GDM1 (cell line): ENCODE results near the gene KHK.

Source experiments
- DNase-seq: peaks from one replicate; lab custom pipeline; 2025; lab: John Stamatoyannopoulos, UW

Gene KHK

DNA sequence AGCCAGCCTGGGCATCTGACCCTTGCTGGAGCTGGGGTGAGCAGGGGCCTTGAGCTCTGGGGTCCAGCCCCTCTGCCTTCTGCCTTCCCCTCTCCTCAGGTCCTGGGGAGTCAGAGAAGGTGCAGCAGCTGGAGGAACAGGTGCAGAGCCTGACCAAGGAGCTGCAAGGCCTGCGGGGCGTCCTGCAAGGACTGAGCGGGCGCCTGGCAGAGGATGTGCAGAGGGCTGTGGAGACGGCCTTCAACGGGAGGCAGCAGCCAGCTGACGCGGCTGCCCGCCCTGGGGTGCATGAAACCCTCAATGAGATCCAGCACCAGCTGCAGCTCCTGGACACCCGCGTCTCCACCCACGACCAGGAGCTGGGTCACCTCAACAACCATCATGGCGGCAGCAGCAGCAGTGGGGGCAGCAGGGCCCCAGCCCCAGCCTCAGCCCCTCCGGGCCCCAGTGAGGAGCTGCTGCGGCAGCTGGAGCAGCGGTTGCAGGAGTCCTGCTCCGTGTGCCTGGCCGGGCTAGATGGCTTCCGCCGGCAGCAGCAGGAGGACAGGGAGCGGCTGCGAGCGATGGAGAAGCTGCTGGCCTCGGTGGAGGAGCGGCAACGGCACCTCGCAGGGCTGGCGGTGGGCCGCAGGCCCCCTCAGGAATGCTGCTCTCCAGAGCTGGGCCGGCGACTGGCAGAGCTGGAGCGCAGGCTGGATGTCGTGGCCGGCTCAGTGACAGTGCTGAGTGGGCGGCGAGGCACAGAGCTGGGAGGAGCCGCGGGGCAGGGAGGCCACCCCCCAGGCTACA is 4.4 kb upstream of the KHK start:
- no peak for DNase-seq

DNA sequence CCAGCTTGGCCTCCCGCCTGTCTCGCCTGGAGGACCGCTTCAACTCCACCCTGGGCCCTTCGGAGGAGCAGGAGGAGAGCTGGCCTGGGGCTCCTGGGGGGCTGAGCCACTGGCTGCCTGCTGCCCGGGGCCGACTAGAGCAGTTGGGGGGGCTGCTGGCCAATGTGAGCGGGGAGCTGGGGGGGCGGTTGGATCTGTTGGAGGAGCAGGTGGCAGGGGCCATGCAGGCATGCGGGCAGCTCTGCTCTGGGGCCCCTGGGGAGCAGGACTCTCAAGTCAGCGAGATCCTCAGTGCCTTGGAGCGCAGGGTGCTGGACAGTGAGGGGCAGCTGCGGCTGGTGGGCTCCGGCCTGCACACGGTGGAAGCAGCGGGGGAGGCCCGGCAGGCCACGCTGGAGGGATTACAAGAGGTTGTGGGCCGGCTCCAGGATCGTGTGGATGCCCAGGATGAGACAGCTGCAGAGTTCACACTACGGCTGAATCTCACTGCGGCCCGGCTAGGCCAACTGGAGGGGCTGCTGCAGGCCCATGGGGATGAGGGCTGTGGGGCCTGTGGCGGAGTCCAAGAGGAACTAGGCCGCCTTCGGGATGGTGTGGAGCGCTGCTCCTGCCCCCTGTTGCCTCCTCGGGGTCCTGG is 3.7 kb upstream of the KHK start:
- no peak for DNase-seq

DNA sequence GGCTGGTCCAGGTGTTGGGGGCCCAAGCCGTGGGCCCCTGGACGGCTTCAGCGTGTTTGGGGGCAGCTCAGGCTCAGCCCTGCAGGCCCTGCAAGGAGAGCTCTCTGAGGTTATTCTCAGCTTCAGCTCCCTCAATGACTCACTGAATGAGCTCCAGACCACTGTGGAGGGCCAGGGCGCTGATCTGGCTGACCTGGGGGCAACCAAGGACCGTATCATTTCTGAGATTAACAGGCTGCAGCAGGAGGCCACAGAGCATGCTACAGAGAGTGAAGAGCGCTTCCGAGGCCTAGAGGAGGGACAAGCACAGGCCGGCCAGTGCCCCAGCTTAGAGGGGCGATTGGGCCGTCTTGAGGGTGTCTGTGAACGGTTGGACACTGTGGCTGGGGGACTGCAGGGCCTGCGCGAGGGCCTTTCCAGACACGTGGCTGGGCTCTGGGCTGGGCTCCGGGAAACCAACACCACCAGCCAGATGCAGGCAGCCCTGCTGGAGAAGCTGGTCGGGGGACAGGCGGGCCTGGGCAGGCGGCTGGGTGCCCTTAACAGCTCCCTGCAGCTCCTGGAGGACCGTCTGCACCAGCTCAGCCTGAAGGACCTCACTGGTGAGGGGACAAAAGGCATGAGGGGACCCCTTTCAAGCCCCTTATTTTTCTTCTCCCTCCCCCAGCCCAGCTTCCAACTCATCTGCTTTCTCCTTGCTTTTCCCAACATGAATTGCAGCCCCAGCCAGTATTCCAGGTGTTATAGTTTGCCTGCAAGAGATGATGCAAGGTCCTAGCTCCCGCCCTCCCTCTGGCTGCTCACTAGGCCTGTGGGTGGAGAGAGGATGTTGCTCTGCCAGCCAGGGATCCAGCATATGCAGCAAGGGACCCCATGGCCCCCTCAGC is 2.9 kb upstream of the KHK start:
- DNase-seq: no peak

DNA sequence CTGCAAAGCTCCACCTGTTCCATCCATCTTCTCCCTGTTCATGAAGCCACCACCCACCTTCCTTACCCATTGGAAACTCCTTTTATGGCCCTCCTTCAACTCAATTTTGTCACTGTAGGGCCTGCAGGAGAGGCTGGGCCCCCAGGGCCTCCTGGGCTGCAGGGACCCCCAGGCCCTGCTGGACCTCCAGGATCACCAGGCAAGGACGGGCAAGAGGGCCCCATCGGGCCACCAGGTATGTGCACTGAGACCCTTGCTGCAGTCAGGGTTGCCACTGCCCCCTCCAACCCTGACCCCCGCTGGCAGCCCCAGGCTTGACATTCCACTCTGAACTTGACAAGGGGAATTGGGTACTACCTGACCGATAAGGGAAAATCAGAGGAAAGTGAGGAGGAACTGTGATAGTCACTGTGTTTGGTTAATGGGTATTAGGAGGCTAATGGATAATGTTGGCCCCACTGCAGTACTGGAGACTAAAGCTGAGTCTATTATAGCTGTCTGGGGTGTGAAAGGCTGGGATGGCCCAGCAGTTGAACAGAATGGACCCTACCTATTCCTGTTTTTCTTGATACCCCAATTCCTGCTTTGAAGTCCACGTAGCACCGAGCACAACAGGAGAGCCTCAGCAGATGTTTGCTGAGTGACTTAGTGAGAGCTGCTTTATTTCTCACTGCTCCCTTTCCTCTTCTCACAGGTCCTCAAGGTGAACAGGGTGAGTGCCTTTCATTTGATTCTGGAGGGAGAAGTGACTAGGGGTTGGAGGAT is 2.1 kb upstream of the KHK start:
- no peak for DNase-seq

DNA sequence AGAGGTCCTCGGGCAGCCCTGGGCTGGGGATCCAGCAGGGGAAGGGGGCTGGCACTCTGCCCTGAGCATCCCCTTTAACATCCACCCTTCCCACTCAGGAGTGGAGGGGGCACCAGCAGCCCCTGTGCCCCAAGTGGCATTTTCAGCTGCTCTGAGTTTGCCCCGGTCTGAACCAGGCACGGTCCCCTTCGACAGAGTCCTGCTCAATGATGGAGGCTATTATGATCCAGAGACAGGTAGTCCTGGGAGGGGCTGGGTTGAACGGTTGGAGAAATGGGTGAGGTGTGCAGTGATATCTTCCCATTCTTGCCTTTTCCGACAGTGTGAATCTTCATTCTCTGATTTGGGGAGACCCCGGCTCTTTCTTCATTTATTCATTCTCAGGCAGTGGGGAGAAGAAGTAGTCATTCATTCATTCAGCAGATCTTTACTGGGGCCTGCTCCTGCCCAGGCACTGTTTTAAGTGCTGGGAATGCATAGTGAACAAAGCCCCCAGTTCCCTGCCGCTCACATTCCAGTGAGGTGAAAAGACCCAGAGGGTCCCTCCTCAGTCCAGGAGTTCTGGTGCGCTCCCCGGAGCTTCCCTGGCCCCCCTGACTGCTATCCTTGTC is 1.4 kb upstream of the KHK start:
- DNase-seq: no peak

DNA sequence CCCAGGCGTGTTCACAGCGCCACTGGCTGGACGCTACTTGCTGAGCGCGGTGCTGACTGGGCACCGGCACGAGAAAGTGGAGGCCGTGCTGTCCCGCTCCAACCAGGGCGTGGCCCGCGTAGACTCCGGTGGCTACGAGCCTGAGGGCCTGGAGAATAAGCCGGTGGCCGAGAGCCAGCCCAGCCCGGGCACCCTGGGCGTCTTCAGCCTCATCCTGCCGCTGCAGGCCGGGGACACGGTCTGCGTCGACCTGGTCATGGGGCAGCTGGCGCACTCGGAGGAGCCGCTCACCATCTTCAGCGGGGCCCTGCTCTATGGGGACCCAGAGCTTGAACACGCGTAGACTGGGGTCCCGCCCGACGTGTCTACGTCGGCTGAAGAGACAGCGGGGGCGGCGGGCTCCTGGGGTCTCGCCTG is 891 bp upstream of the KHK start:
- no peak for DNase-seq

DNA sequence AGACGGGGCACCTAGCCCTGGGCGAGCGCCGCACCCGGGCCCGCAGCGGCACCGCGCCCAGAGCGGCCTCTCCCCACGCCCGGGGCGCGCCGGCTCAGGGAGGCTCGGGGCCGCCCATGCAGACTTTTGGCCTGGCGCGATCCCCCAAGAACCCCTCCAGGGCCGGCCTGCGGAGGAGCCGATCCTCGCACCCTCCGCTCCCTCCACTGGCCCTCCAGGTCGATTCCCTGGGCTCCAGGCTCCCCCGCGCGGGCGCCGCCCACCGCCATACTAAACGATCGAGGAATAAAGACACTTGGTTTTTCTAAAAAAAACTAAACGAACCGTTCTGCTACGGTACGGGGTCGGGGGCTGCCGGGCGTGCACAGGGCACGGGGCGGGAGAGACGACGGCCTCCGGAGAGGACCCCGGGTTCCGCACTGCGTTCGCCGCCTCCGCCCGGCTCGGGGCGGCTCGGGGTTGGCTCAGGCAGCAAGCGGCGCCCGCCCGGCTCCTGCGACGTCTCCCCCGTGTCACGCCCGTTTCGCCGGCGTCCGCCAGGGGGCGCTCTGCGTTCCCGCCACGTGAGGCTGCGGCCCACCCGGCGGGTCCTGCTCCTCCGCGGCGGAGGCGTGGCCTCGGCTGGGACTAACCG is 365 bp upstream of the KHK start:
- peak; percentile 94 for DNase-seq

DNA sequence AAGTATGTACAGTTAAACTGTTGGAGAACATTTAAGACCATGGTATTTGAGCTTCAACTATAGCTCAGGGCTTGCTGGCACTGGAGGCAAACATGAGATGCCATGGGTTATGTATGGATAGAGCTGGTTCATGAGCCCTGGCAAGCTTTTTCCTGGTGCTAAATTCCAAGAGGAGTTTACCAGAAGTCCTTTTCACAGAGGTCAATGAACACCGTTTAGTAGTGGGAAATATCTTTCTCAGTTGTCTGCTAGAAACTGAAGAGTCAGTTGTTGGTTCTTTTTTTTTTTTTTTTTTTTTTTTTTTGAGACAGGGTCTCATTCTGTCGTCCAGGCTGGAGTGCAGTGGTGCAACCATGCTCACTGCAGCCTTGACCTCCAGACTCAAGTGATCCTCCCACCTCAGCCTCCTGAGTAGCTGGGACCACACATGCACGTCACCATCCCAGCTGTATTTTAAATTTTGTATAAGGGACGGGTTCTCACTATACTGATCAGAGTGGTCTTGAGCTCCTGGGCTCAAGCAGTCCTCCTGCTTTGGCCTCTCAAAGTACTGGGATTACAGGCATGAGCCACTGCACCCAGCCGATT is 1.3 kb downstream of the KHK start:
- DNase-seq: no peak

DNA sequence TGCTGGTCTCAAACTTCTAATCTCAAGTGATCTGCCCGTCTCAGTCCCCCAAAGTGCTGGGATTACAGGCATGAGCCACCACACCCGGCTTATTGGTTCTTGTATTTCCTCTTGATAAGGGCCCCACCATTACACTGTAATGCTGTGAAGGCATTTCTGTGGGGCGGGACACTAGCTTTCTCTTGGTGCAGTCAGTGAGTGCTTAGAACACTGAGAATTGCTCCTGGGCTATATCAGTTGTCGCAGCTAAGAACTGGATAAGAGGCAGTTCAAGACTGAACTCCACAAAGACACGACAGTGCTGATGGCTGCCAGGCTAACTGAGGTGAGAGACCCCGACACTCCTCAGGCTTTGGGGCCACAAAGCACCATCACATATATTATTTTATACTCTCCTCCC is 2.1 kb downstream of the KHK start:
- no peak for DNase-seq

DNA sequence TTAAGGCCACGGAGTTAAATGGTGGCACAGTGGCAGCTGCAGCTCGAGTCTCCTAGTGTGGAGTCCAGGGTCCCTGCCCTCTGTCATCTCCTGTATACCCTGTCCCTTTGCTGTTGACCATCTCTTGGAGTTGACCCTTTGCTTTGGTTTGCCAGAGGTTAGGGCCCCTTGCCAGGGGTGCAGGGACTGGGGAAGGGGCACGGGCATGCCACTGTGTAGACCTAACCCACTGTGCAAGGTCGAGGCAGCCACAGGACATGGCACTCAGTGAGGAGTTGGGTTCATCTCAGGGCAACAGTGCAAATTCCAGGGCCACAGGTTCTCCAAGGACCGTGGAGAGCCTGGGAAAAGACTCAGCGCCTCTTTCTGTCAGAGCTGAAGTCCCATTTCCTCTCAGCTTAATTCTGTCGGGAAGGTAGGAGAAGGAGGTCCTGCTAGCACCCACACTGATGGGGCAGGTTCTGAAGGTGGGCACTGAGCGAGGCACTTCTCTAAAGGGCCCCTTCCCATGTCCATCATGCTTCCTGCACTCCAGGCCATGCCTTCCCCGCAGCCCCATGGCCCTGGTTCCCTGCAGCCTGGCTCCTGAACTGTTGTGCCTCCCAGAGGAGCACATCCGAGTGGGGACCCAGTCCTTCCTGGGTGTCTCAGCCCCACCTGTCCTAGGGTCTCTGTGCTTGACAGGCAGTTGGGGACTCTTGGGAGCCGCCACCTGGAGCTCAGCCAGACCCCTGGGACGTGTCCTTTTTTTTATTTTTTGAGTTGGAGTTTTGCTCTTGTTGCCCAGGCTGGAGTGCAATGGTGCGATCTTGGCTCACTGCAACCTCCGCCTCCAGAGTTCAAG is 2.8 kb downstream of the KHK start:
- DNase-seq: no peak

DNA sequence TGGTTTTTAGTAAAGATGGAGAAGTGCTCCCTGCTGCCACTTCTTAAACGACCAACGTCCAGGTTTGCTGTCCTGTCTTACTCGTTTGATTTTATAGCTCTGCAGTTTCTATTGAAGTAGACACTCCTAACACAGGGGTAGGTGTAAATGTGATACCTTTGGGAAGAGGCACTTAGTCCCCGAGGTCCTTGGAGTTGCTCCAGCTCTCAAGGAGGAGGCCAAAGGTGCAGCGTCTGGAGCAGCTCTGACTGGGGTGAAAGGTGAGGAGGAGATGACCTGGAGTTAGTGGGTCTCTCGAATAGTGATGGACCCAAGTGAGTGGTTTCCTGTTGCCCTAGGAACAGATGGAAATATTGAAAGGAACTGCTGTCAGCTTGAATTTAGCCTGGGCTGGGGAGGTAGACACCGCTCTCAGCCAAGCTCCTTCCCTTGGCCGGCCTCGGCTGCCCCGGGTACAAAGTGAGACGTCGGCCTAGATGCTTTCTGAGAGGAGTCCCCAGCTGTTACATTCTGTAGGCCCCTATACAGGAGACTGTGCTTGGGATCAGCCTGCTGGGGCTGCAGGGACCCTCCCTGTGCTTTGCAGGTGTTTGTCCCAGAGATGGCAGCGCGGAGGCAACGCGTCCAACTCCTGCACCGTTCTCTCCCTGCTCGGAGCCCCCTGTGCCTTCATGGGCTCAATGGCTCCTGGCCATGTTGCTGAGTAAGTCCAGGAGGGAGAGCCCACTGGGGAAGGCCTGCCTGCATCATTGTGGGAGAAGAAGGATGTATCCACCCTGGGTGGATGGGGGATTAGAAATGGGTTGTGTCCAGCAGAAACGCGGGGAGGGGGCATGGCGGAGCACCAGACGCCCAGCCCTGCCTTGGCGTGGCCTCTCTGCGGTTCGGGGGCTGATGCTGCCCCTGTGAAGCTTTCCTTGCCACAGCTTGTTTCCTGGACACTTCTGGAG is 5.4 kb downstream of the KHK start:
- no peak for DNase-seq

DNA sequence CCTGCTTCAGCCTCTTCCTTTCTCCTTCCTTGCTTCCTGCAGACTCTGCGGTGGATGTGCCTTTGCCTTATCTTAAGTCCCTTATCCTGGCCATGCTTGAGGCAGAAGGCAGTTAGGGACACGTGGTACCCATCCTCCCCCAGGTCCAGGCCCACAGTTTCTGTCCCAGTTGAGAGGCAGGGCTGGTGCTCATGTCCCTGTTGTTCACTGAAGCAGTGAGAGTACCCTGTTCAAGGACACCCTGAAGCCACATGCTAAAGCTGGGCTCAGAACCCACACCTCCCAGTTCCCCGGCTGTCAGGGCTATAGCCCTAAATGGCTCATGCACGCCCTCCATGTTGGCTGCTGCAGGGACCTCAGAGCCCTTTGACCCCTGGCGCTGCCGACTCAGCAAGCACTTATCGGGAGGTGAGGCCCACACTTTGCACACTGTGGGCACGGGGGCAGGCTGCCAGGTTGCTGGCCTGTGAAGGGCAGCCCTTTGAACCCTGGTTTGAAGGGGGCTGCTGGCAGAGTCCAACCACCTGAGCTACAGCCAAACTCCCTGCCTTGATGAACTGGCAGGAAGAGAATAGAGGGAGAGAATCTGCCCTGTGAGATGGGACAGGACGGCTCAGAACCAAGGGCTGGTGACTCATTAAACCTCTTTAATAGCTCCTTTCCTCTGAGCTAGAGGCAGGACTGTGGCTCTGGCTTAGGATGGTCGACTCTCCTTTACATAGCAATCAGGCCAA is 6.3 kb downstream of the KHK start:
- DNase-seq: no peak

DNA sequence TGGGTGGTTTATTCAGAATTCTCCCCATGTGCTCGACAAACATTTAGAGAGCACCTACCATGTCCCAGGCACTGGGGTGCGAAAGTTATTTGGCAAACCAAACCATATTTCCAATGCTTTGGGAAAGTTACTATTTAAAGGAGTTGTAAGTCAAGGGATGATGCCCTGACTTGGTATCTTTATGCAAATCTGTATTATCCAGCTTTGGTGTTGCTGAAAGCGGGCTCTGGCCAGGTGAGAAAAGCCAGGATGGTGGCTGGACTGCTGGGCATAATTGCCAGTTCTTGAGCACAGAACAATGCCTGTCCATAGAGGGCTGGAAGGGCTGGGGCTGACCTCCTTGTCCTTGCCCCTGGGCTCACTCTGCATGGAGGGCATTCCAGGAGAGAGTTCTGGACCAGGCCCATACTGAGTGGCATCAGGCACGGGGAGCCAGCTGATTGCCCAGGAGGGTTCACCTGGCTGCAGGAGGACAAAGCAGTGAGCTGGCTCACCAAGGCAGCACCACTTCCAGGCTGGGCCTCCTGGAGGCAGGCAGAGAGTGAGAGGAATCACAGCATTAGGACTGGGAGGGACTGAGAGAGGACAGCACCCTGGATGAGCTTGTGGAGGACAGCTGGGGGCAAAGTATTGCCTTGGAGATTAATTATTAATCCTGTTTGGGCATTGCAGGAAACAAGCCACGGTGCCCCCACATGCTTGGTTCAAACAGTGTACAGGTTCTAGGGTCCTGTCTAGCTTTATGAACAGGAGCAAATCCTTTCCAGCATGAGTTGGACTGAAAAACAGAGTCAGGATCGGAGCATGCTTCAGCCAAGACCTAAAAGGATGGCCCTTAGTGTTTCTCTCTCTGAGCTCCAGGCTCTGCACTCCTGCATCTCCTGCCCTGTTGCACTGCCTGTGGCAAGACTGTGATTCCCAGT is 7.1 kb downstream of the KHK start:
- no peak for DNase-seq

DNA sequence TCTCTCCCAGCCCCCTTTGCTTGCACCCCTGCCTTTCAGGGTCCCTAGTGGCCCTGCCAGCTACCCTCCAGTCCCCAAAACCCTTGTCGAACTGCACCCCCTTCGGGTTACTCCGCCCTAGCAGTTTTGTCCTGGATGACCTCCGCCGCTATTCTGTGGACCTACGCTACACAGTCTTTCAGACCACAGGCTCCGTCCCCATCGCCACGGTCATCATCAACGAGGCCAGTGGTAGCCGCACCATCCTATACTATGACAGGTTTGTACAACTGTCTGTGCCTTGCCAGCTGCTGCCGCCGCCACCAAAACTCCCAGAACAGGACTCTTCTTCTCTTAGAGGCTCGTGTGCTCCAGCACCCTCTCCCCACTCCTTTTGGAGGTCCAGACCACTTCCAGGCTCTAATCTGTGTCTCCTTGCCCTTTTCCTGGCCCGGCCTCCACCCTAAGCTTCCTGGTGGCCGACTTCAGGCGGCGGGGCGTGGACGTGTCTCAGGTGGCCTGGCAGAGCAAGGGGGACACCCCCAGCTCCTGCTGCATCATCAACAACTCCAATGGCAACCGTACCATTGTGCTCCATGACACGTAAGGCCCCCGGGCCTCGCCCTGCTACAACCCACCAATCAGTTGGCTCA is 7.9 kb downstream of the KHK start:
- DNase-seq: no peak

DNA sequence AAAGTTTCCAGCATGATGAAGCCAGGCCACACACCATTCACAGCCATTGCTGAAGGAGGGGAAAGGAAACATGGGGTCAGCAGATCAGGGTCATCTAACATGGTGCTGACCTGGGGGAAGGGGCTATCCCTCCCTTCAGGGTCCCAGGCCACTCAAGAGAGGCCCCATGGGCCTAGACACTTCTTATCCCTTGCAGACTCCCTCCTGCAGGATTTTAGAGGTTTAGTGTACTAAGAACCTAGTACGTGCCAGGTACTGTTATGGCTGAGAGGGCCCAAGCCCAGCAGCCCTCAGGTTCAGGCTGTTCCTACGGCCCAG is 8.8 kb downstream of the KHK start:
- DNase-seq: no peak
